ENCODE measurements around the gene UBA5.
"Not testable (repeated sequence)": the region's sequence is repeated elsewhere in the genome, so short reads cannot be mapped to it uniquely, and the experiment has no call there.

The UBA5 gene

GRCh38 chr3:132660052-132660810 lies at the start of gene UBA5:
Gene UBA5, plus strand, starts transcription at chr3:132660329. Its CDS starts 209 bp downstream, at chr3:132660538.
- peak; percentile 89 for DNase-seq (ENCODE audit: low spot score)

GRCh38 chr3:132615301-132615700 lies 44.8 kb upstream of the UBA5 start:
- not testable (repeated sequence) for DNase-seq (ENCODE audit: low spot score)

GRCh38 chr3:132615881-132616280 lies 44.2 kb upstream of the UBA5 start:
- no peak for DNase-seq (ENCODE audit: low spot score)

GRCh38 chr3:132616780-132617179 lies 43.3 kb upstream of the UBA5 start:
- no peak for DNase-seq (ENCODE audit: low spot score)

GRCh38 chr3:132622148-132622547 lies 38.0 kb upstream of the UBA5 start:
- no peak for DNase-seq (ENCODE audit: low spot score)

- no peak for DNase-seq (ENCODE audit: low spot score)
Observed at GRCh38 chr3:132622761-132623160, 37.4 kb upstream of the UBA5 start.

- no peak for DNase-seq (ENCODE audit: low spot score)
Observed at GRCh38 chr3:132623646-132624045, 36.5 kb upstream of the UBA5 start.

- no peak for DNase-seq (ENCODE audit: low spot score)
Observed at GRCh38 chr3:132624790-132625189, 35.3 kb upstream of the UBA5 start.

- DNase-seq (ENCODE audit: low spot score): no peak
Observed at GRCh38 chr3:132625613-132626012, 34.5 kb upstream of the UBA5 start.

- DNase-seq (ENCODE audit: low spot score): no peak
Observed at GRCh38 chr3:132626955-132627354, 33.2 kb upstream of the UBA5 start.

GRCh38 chr3:132628157-132628556 lies 32.0 kb upstream of the UBA5 start:
- DNase-seq (ENCODE audit: low spot score): no peak

GRCh38 chr3:132629928-132630327 lies 30.2 kb upstream of the UBA5 start:
- DNase-seq (ENCODE audit: low spot score): no peak

GRCh38 chr3:132630612-132631011 lies 29.5 kb upstream of the UBA5 start:
- DNase-seq (ENCODE audit: low spot score): no peak

- no peak for DNase-seq (ENCODE audit: low spot score)
Observed at GRCh38 chr3:132635052-132635451, 25.1 kb upstream of the UBA5 start.

GRCh38 chr3:132637590-132637989 lies 22.5 kb upstream of the UBA5 start:
- DNase-seq (ENCODE audit: low spot score): no peak

GRCh38 chr3:132638706-132639105 lies 21.4 kb upstream of the UBA5 start:
- no peak for DNase-seq (ENCODE audit: low spot score)

GRCh38 chr3:132641427-132641826 lies 18.7 kb upstream of the UBA5 start:
- DNase-seq (ENCODE audit: low spot score): not testable (repeated sequence)

- DNase-seq (ENCODE audit: low spot score): no peak
Observed at GRCh38 chr3:132641837-132642538, 18.1 kb upstream of the UBA5 start.

GRCh38 chr3:132642539-132642847 lies 17.6 kb upstream of the UBA5 start:
- no peak for DNase-seq (ENCODE audit: low spot score)

- no peak for DNase-seq (ENCODE audit: low spot score)
Observed at GRCh38 chr3:132643366-132643765, 16.8 kb upstream of the UBA5 start.

GRCh38 chr3:132645058-132645457 lies 15.1 kb upstream of the UBA5 start:
- no peak for DNase-seq (ENCODE audit: low spot score)

- DNase-seq (ENCODE audit: low spot score): no peak
Observed at GRCh38 chr3:132650153-132650552, 10.0 kb upstream of the UBA5 start.

GRCh38 chr3:132652640-132653270 lies 7.4 kb upstream of the UBA5 start:
- no peak for DNase-seq (ENCODE audit: low spot score)
